ENCODE data around the gene TARBP1. TPM values are rescaled to one million over a fixed set of nuclear protein-coding genes. Genes with fewer than 3 reads are reported as not detected.
"Not testable (repeated sequence)": the region's sequence is repeated elsewhere in the genome, so short reads cannot be mapped to it uniquely, and the experiment has no call there.

Gene TARBP1
- total RNA-seq, 4 donors from 2014 or later: 27.1 to 58.1 (median 31.3) TPM

DNA sequence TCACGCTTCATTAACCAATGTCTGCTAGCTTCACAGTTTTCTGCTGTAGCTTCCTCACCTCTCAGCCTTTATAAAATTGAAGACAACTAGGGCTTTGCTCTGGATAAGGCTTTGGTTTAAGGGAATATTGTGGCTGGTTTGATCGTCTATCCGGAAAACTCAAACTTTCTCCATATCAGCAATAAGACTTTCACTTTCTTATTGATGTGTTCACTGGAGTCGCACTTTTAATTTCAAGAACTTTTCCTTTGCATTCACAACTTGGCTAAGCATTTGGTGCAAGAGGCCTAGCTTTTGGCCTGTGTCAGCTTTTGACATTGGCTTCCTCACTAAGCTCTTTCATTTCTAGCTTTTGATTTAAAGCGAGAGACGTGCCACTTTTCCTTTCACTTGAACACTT lies 92.9 kb downstream of the TARBP1 start:
- intact Hi-C loops (cut with DNase I): no loop called here
- TF ChIP-seq POLR2A (IDR thresholded peaks at IDR 0.05): no peak
- TF ChIP-seq, protein P1, sequence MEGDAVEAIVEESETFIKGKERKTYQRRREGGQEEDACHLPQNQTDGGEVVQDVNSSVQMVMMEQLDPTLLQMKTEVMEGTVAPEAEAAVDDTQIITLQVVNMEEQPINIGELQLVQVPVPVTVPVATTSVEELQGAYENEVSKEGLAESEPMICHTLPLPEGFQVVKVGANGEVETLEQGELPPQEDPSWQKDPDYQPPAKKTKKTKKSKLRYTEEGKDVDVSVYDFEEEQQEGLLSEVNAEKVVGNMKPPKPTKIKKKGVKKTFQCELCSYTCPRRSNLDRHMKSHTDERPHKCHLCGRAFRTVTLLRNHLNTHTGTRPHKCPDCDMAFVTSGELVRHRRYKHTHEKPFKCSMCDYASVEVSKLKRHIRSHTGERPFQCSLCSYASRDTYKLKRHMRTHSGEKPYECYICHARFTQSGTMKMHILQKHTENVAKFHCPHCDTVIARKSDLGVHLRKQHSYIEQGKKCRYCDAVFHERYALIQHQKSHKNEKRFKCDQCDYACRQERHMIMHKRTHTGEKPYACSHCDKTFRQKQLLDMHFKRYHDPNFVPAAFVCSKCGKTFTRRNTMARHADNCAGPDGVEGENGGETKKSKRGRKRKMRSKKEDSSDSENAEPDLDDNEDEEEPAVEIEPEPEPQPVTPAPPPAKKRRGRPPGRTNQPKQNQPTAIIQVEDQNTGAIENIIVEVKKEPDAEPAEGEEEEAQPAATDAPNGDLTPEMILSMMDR (IDR thresholded peaks at IDR 0.05): no peak
- peaks cover 0 to 7% of the 10 kb centered on the region in 2 donors for H3K36me3 ChIP-seq
- DNase-seq: no peak
- no peak overlapping the region for H3K4me3 ChIP-seq (replicated peaks in 1 of 3)
- H3K9me3 ChIP-seq: no peaks in the 10 kb centered on the region
- 93 to 97% methylated on average over 6 of the region's 6 CpGs for WGBS, 2 donors
- no peak overlapping the region for H3K27ac ChIP-seq
- H3K4me1 ChIP-seq: no peaks in the 10 kb centered on the region
- no peaks in the 10 kb centered on the region for H3K27me3 ChIP-seq

DNA sequence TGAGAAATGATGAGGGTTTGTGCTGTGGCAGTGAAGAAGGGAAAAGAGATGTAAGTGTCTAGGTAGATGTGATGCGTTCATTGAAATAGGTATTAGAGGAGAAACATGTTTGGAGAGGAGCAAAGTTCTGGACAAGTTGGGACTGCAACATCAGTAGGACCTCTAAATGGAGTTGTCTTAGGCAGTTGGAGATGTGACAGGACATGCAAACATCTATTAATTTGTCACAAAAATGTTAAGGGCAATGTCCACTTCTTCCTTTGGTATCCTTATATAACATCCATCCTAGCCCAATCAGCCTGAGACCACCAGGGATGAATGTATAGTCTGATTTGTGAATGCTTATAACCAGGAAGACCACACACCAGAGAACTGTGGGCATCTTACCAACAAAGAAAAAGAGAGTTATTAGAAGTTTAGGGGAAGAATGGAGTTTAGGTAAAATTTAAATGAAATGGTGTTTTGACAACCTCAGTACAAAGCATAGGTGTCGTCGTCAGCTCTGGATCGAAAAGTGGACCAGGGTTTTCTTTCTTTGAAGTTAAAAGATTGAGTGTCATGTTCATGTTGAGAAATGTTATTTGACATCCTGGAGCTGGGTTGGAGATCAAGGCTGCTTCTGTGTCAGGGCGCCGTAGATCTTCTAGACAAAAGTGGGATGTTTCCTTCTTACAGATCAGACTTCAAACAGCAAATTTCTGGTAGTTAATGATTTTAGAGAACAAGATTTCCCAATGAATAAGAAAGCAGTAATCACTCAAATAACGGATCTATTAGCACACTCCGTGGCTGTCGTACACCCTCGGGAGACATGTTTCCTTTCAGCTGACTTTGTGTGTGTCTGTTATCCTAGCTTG lies 97.1 kb downstream of the TARBP1 start:
- intact Hi-C loops (cut with DNase I): no loop called here
- H3K27ac ChIP-seq: no peak overlapping the region
- peaks cover 0 to 9% of the 10 kb centered on the region in 2 donors for H3K36me3 ChIP-seq
- no peaks in the 10 kb centered on the region for H3K4me1 ChIP-seq
- WGBS, 2 donors: 92 to 93% methylated on average over 10 of the region's 10 CpGs
- no peaks in the 10 kb centered on the region for H3K27me3 ChIP-seq
- H3K4me3 ChIP-seq (replicated peaks in 1 of 3): no peak overlapping the region
- no peaks in the 10 kb centered on the region for H3K9me3 ChIP-seq
- TF ChIP-seq, protein P1 (IDR thresholded peaks at IDR 0.05): no peak
- TF ChIP-seq POLR2A (IDR thresholded peaks at IDR 0.05): no peak
- no peak for DNase-seq

DNA sequence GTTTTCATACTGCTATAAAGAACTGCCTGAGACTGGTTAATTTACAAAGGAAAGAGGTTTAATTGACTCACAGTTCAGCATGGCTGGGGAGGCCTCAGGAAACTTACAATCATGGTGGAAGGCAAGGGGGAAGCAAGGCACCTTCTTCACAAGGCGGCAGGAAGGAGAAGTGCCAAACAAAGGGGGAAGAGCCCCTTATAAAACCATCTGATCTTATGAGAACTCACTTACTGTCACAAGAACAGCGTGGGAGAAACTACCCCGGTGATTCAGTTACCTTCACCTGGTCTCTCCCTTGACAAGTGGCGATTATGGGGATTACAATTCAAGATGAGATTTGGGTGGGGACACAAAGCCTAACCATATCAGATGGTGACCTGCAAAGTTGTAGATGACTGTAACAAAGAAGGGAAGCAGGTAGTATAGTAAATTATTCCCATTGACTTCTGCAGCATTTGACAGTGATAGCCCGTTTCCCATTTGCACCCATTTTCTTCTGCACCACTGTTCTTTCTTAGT lies 99.3 kb downstream of the TARBP1 start:
- H3K27me3 ChIP-seq; H3K9me3 ChIP-seq; H3K4me1 ChIP-seq; H3K4me3 ChIP-seq (replicated peaks in 1 of 3); DNase-seq; intact Hi-C loops (cut with DNase I); H3K27ac ChIP-seq: not testable (repeated sequence)
- 93 to 94% methylated on average over 5 of the region's 5 CpGs for WGBS, 2 donors
- peaks cover 0 to 13% of the 10 kb centered on the region in 2 donors for H3K36me3 ChIP-seq

DNA sequence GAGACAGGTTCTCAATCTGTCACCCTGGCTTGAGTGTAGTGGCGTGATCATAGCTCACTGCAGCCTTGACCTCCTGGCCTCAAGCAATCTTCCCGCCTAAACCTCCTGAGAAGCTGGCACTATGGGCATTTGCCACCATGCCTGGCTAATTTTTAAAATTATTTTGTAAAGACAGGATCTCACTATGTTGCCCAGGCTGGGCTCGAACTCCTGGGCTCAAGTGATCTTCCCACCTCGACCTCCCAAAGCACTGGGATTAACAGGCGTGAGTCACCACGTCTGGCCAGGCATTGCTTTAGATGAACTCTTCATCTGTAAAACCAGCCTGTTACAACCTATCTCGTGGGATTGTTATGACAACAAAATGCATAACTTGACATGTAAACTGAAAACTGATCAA lies 103.3 kb downstream of the TARBP1 start:
- Histone ChIP-seq H3K27me3 (no peaks in the 10 kb centered on the region), H3K9me3 (no peaks in the 10 kb centered on the region), H3K4me1 (peaks cover 10 to 13% of the 10 kb centered on the region in 2 donors), H3K27ac (no peak overlapping the region), H3K4me3 (replicated peaks in 1 of 3) (no peak overlapping the region), H3K36me3 (peaks cover 0 to 10% of the 10 kb centered on the region in 2 donors)
- intact Hi-C loops (cut with DNase I): no loop called here
- TF ChIP-seq POLR2A (IDR thresholded peaks at IDR 0.05): no peak
- TF ChIP-seq, protein P1 (IDR thresholded peaks at IDR 0.05): no peak
- no peak for DNase-seq
- WGBS, 2 donors: 94 to 95% methylated on average over 7 of the region's 7 CpGs

DNA sequence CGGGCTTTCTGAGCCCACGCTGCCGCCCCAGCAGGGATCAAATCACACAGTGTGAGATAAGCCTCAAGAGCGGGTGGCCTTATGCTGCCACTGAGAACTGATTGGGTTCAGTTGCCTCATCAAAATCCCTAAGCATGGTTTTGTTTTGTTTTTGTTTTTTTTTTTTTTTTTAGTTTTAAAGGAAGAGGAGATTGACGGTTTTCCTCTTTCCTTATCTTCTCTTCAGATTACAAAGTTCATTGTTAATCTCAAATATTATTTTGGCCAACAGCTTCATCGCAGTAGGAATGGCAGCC lies 105.1 kb downstream of the TARBP1 start:
- no peak for TF ChIP-seq POLR2A (IDR thresholded peaks at IDR 0.05)
- TF ChIP-seq, protein P1 (IDR thresholded peaks at IDR 0.05): no peak
- no peaks in the 10 kb centered on the region for H3K9me3 ChIP-seq
- intact Hi-C loops (cut with DNase I): no loop called here
- H3K36me3 ChIP-seq: peaks cover 0 to 10% of the 10 kb centered on the region in 2 donors
- H3K4me1 ChIP-seq: peaks cover 10 to 13% of the 10 kb centered on the region in 2 donors
- 3 to 4% methylated on average over 6 of the region's 6 CpGs for WGBS, 2 donors
- DNase-seq: no peak
- H3K27me3 ChIP-seq: no peaks in the 10 kb centered on the region
- peak overlapping the region; percentile 67 to 97 (median 86) for H3K4me3 ChIP-seq (replicated peaks in 1 of 3)
- H3K27ac ChIP-seq: peak overlapping the region; percentile 88 to 99 (median 95)

All from thyroid gland (tissue), 4 donors.